ENCODE results near the gene HOXC12. TPM values are rescaled to one million over a fixed set of nuclear protein-coding genes. Genes with fewer than 3 reads are reported as not detected.

The HOXC12 gene
- total RNA-seq, 1 donor from 2014 or later, result not detected

DNA sequence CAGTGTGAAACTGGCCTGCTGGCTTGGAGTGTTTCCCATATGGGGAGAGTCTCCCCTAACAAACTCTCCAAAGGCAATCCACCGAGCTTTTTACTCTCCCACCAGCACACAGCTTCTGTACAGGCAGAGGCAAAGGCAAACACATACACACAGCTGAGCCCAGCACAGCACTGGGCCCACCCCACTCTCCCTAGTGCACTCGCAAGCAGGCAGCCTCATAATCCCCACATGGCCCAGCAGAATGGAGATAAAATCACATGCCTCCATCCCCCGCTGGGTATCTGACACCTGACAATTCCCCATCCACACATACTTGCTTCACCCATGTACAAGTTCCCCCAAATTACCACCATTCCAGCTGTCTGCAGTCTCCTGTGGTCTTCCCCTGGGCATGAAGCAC lies 3.4 kb downstream of the HOXC12 start:
- Mint-ChIP-seq H3K27ac (no peak overlapping the region), H3K4me3 (no peak overlapping the region), H3K36me3 (no peaks in the 10 kb centered on the region), H3K4me1 (peaks cover 6% of the 10 kb centered on the region), H3K27me3 (ENCODE audit: low read depth) (peaks cover 98% of the 10 kb centered on the region), H3K9me3 (no peaks in the 10 kb centered on the region)
- DNase-seq (ENCODE audit: low spot score in 2 of 2, unreplicated experiment in 2 of 2), result no peak
- TF ChIP-seq, protein P1, sequence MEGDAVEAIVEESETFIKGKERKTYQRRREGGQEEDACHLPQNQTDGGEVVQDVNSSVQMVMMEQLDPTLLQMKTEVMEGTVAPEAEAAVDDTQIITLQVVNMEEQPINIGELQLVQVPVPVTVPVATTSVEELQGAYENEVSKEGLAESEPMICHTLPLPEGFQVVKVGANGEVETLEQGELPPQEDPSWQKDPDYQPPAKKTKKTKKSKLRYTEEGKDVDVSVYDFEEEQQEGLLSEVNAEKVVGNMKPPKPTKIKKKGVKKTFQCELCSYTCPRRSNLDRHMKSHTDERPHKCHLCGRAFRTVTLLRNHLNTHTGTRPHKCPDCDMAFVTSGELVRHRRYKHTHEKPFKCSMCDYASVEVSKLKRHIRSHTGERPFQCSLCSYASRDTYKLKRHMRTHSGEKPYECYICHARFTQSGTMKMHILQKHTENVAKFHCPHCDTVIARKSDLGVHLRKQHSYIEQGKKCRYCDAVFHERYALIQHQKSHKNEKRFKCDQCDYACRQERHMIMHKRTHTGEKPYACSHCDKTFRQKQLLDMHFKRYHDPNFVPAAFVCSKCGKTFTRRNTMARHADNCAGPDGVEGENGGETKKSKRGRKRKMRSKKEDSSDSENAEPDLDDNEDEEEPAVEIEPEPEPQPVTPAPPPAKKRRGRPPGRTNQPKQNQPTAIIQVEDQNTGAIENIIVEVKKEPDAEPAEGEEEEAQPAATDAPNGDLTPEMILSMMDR (IDR thresholded peaks at IDR 0.05; ENCODE audit: unreplicated experiment), result no peak

DNA sequence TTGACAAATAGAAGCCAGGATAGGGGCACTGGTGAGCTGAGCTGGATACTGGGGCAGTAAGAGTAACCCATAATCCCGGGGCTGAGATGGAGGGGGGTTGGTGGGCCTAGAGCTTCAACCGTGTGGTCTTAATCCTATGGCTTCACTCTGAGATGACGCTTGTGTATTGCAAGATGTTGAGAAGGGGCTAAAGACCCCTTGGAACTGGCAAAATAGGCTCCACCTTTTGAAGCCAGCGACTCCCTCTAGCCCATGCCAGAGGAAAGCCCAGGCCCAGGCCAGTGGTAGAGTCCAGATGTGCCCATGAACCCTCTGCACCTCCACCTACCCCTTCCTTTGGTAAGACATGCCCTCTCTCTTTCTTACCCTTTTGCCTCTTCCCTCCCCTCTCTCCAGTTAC lies 4.6 kb downstream of the HOXC12 start:
- TF ChIP-seq, protein P1 (IDR thresholded peaks at IDR 0.05; ENCODE audit: unreplicated experiment), result no peak
- Mint-ChIP-seq H3K36me3 (no peaks in the 10 kb centered on the region), H3K9me3 (no peaks in the 10 kb centered on the region), H3K4me1 (peaks cover 2% of the 10 kb centered on the region), H3K4me3 (no peak overlapping the region), H3K27me3 (ENCODE audit: low read depth) (peaks cover 98% of the 10 kb centered on the region), H3K27ac (no peak overlapping the region)
- DNase-seq (ENCODE audit: low spot score in 2 of 2, unreplicated experiment in 2 of 2), result no peak

DNA sequence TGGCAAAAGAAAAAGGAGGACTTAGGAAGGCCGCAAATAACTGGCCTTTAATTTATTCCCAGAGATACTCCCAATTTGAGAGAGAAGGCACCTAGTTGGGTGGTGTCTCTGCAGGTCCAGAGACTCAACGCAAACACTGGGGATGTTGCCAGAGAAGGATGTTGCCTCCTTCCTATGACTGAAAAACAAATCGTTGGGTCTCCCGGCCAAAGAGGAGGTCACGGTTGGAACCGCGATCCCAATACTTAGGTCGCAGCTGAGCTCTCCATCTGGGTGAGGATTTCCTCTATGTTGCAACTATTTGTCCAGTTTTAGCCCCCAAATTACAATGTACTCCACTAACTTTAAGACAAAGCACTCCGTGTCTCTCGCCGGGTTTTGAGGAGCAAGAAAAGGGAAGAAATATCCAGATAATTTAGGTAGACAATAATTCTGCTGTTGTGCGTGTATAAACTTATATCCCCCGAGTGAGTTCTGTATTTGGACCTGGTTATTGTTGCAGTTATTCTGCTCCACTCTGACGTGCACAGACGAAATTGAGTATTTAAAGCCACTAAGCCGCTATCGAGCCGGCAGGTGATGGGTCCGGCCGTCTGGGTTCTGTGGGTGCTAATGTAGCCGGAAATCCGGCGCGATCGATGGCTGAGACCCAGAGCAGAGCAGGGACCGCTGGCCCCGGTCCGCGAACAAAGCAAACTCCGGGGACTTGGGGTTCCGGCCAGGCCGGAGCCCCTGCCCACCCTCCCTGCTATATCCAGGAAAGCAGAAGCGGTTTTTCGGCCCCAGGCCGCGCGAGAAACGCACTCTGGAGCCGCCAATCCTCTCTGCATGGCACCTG lies 5.7 kb downstream of the HOXC12 start:
- Mint-ChIP-seq H3K36me3 (no peaks in the 10 kb centered on the region), H3K4me3 (no peak overlapping the region), H3K27ac (no peak overlapping the region), H3K9me3 (no peaks in the 10 kb centered on the region), H3K4me1 (peaks cover 2% of the 10 kb centered on the region), H3K27me3 (ENCODE audit: low read depth) (peaks cover 100% of the 10 kb centered on the region)
- DNase-seq (ENCODE audit: low spot score in 2 of 2, unreplicated experiment in 2 of 2), result no peak
- TF ChIP-seq, protein P1 (IDR thresholded peaks at IDR 0.05; ENCODE audit: unreplicated experiment), result no peak

DNA sequence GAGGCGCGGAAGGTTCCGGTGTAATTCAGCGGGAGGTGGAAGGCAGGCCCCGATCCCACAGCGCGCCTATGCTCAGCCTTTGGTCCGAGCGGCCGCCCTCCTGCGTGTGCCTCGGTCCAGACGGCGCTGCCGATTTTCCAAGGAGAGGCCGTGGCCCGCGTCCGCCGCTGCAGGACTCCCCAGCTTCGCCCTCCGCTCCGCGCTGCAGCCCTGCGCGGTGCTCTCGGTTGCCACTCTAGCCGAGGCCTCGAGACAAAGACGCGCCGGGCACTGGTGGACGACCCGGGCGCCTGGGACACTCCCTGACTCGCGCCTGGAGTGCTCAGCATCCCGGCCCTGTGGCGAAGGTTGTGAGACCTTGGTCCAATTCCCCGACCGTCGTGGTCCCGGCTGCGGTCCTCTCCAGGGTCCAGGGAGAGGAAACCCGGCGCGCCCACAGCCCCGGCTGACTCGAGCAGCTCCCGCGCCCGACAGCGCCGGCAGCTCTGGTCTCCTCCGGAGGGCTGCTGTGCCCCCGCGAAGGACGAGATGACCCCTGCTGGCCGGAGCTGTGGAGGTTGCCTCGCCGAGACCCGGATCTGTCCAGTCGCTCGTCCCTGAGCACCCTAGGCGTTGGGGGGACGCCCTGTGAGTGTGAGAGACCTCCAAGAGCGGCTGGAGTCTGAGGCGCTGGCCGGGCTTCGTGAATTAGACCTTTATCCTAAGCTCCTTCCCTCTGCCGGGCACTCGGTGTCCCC lies 6.5 kb downstream of the HOXC12 start:
- Mint-ChIP-seq H3K4me3 (no peak overlapping the region), H3K27me3 (ENCODE audit: low read depth) (peaks cover 100% of the 10 kb centered on the region), H3K27ac (no peak overlapping the region), H3K4me1 (peaks cover 1% of the 10 kb centered on the region), H3K36me3 (no peaks in the 10 kb centered on the region), H3K9me3 (no peaks in the 10 kb centered on the region)
- no peak for DNase-seq (ENCODE audit: low spot score in 2 of 2, unreplicated experiment in 2 of 2)
- TF ChIP-seq, protein P1 (IDR thresholded peaks at IDR 0.05; ENCODE audit: unreplicated experiment), result no peak

DNA sequence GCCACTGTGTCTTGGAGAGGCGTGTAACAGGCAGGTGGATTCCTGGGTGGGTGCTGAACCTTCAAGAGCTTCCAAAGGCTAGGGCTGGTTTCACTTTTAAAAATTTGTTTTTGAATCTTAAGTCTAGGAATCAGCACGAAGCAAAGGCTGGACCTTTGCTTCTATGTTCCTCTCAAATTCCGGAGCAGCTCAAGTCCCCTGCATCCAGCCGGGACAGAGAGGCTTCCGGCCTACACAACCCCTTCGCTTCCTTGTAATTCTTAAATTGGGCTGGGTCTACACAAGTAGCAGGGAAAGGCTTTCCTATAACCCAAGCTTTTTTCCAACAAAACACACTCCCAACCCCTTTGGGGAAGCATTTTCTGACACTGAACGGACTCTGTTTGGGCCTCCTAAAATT lies 8.3 kb downstream of the HOXC12 start:
- no peak for DNase-seq (ENCODE audit: low spot score in 2 of 2, unreplicated experiment in 2 of 2)
- Mint-ChIP-seq H3K36me3 (no peaks in the 10 kb centered on the region), H3K4me3 (no peak overlapping the region), H3K4me1 (peaks cover 7% of the 10 kb centered on the region), H3K27ac (no peak overlapping the region), H3K27me3 (ENCODE audit: low read depth) (peaks cover 100% of the 10 kb centered on the region), H3K9me3 (no peaks in the 10 kb centered on the region)
- TF ChIP-seq, protein P1 (IDR thresholded peaks at IDR 0.05; ENCODE audit: unreplicated experiment), result no peak
